Osteocyte (in vitro differentiated cells): Measurements from ENCODE around the gene MPRIP. TPM values are rescaled to one million over a fixed set of nuclear protein-coding genes. Genes with fewer than 3 reads are reported as not detected.

Source experiments
- DNase-seq: peaks from one replicate; pipeline ENCODE4 v3.0.0; 2021; ENCODE audit warnings: mixed read lengths; ENCODE audit not compliant: unreplicated experiment; ENCODE audit errors: extremely low spot score
- H3K27ac Mint-ChIP-seq: one replicate; pipeline ENCODE4 v1.8.0; 2021; ENCODE audit warnings: mild to moderate bottlenecking, mixed read lengths; ENCODE audit not compliant: unreplicated experiment
- H3K27me3 Mint-ChIP-seq: one replicate; pipeline ENCODE4 v1.8.0; 2021; ENCODE audit warnings: mixed read lengths; ENCODE audit not compliant: unreplicated experiment
- H3K36me3 Mint-ChIP-seq: one replicate; pipeline ENCODE4 v1.8.0; 2021; ENCODE audit warnings: mixed read lengths; ENCODE audit not compliant: unreplicated experiment
- H3K4me1 Mint-ChIP-seq: one replicate; pipeline ENCODE4 v1.8.0; 2021; ENCODE audit warnings: mixed read lengths; ENCODE audit not compliant: unreplicated experiment
- H3K4me3 Mint-ChIP-seq: one replicate; pipeline ENCODE4 v1.8.0; 2021; ENCODE audit warnings: mild to moderate bottlenecking, moderate library complexity, mixed read lengths; ENCODE audit not compliant: unreplicated experiment
- H3K9me3 Mint-ChIP-seq: one replicate; pipeline ENCODE4 v1.8.0; 2021; ENCODE audit warnings: mixed read lengths; ENCODE audit not compliant: unreplicated experiment
- total RNA-seq: library from RNA; stranded (reverse); gene quantifications from 2 replicates; pipeline ENCODE4 v1.2.1, GENCODE V29; 2021
- TF ChIP-seq, protein P1 (sequence below): fragments of 200-600 bp; sonication (generic); IDR thresholded peaks from 2 replicates; pipeline ENCODE4 v1.5.0; 2021; ENCODE audit warnings: antibody characterized with exemption, mild to moderate bottlenecking, moderate library complexity

MPRIP gene
- total RNA-seq, 1 donor from 2014 or later = 206 TPM

DNA sequence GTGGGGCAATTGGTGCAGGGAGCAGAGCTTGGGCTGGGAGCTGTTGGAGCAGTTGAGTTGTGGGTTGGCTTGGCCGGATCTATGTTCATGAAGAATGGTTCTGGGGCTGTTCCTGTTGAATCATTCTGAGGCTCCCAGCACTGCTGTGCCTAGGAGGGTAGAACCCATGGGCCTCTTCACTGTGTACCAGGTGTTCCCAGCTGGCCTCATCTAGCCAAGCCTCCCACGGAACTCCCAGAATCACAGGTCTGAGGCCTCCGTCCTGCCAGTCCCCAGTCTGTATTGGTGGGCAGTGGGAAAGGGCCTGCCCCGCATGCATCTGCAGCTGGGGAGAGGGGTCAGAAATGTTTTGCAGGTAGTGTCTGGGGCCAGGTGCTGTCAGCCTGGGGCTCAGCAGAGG lies 74.1 kb downstream of the MPRIP start:
- Mint-ChIP-seq H3K4me1 (peaks cover 47% of the 10 kb centered on the region), H3K4me3 (no peak overlapping the region)

DNA sequence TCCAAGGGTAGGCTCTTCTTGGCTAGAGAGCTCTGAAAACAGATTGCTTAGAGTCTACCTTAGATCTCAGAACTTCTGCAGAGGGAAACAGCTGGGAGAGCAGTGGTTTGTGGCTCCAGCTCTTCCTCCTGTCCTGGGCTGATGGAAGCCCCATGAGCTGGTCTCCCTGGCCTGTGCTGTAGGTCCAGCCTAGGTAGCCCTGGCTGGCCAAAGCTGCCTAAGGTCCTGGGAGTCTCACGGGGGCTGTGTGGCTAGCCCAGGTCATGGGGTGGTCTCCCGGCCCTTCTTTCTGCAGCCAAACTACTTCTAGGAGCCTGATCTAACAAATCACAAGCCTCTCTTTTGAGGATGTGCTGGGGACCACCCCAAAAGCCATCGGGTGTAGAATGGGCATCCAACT lies 75.7 kb downstream of the MPRIP start:
- no peak overlapping the region for H3K4me3 Mint-ChIP-seq
- no peak overlapping the region for H3K27ac Mint-ChIP-seq
- peaks cover 53% of the 10 kb centered on the region for H3K4me1 Mint-ChIP-seq
- no peaks in the 10 kb centered on the region for H3K27me3 Mint-ChIP-seq
- no peaks in the 10 kb centered on the region for H3K9me3 Mint-ChIP-seq
- TF ChIP-seq, protein P1, sequence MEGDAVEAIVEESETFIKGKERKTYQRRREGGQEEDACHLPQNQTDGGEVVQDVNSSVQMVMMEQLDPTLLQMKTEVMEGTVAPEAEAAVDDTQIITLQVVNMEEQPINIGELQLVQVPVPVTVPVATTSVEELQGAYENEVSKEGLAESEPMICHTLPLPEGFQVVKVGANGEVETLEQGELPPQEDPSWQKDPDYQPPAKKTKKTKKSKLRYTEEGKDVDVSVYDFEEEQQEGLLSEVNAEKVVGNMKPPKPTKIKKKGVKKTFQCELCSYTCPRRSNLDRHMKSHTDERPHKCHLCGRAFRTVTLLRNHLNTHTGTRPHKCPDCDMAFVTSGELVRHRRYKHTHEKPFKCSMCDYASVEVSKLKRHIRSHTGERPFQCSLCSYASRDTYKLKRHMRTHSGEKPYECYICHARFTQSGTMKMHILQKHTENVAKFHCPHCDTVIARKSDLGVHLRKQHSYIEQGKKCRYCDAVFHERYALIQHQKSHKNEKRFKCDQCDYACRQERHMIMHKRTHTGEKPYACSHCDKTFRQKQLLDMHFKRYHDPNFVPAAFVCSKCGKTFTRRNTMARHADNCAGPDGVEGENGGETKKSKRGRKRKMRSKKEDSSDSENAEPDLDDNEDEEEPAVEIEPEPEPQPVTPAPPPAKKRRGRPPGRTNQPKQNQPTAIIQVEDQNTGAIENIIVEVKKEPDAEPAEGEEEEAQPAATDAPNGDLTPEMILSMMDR = no peak
- H3K36me3 Mint-ChIP-seq = no peaks in the 10 kb centered on the region
- no peak for DNase-seq

More for the DNA sequence above, 74.1 kb downstream of the MPRIP start:
- TF ChIP-seq, protein P1 = no peak
- no peak overlapping the region for H3K27ac Mint-ChIP-seq
- DNase-seq = no peak
- H3K9me3 Mint-ChIP-seq = no peaks in the 10 kb centered on the region
- H3K36me3 Mint-ChIP-seq = no peaks in the 10 kb centered on the region
- H3K27me3 Mint-ChIP-seq = no peaks in the 10 kb centered on the region

DNA sequence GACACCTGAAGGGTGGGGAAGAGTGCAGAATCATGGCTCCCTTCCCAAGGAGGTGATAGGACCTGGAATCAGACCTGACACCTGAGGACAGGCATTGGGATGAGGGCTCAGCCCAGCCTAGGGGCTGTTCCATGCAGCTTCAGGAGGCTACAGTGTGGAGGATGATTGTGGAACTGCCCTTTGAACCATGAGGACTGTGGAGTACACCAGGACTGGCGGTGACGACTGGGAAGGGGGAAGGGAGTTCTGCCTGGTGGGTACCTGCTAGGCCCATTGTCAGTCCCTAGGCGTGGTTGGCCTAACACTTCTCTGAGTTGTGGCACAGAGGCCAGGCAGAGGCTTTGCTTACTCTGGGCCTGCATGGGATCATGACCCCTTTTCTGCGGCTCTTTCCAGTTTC lies 76.1 kb downstream of the MPRIP start:
- H3K27ac Mint-ChIP-seq = peak overlapping the region; percentile 41
- H3K9me3 Mint-ChIP-seq = no peaks in the 10 kb centered on the region
- no peaks in the 10 kb centered on the region for H3K36me3 Mint-ChIP-seq
- DNase-seq = no peak
- H3K27me3 Mint-ChIP-seq = no peaks in the 10 kb centered on the region
- no peak overlapping the region for H3K4me3 Mint-ChIP-seq
- TF ChIP-seq, protein P1 = no peak
- peaks cover 51% of the 10 kb centered on the region for H3K4me1 Mint-ChIP-seq

DNA sequence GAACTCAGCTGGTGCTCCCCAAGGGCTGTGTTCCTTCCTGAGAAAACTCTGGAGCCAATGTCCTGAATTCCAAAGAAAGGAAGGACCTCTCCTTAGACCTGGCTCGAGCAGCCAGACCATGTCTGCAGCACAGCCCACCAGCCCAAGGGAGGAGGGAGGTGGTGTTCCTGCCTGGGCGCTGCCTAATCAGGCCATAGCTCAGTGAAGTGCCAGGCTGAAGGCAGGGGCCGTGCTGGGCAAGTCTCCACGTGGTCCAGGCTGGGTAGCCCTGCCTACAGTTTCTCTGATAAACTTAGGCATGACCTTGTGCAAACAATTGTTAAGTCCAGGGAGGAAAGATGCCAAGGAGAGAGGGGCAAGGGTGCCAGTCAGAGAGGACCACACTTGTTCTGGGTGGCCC lies 76.8 kb downstream of the MPRIP start:
- TF ChIP-seq, protein P1 = no peak
- Mint-ChIP-seq H3K4me1 (peaks cover 51% of the 10 kb centered on the region), H3K27me3 (no peaks in the 10 kb centered on the region), H3K9me3 (no peaks in the 10 kb centered on the region), H3K36me3 (no peaks in the 10 kb centered on the region), H3K27ac (peak overlapping the region; percentile 56), H3K4me3 (no peak overlapping the region)
- no peak for DNase-seq

DNA sequence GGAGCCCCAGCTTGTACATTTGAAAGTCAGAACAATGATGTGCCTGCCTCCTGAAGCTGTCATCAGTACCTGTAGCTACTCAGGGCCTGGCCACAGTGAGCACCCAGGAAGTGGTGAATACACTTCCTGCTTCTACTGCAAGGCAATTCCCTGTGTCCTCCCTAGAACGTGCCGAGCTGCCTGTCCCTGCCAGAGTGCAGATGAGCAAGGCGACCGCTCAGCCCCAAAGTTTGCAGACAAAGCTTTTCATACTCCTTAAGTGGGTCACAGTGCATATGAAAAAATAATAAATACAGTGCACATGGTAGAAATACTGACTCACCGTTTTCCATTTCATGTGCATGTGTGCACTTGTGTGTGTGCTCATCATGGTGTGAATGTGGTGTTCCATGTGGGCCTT lies 77.3 kb downstream of the MPRIP start:
- Mint-ChIP-seq H3K27ac (peak overlapping the region; percentile 84), H3K36me3 (no peaks in the 10 kb centered on the region), H3K27me3 (no peaks in the 10 kb centered on the region), H3K4me3 (no peak overlapping the region), H3K9me3 (no peaks in the 10 kb centered on the region), H3K4me1 (peaks cover 47% of the 10 kb centered on the region)
- DNase-seq = no peak
- TF ChIP-seq, protein P1 = no peak
